Retina (tissue), 1 donor: ENCODE measurements around the gene PLA1A.

Source experiments
- DNase-seq: peaks from one replicate; pipeline ENCODE4 v3.0.0-alpha.2; 2016

Gene PLA1A

GRCh38 chr3:119609301-119609700 is 11.6 kb downstream of the PLA1A start:
- DNase-seq, result no peak

GRCh38 chr3:119611664-119612063 is 14.0 kb downstream of the PLA1A start:
- no peak for DNase-seq

- no peak for DNase-seq
These were observed 15.5 kb downstream of the PLA1A start for GRCh38 chr3:119613201-119613600.

- DNase-seq, result no peak
These were observed 16.2 kb downstream of the PLA1A start for GRCh38 chr3:119613872-119614271.

- no peak for DNase-seq
These were observed 18.4 kb downstream of the PLA1A start for GRCh38 chr3:119616056-119616455.

GRCh38 chr3:119619094-119619493 is 21.4 kb downstream of the PLA1A start:
- DNase-seq, result no peak

- no peak for DNase-seq
These were observed 23.2 kb downstream of the PLA1A start for GRCh38 chr3:119620899-119621298.

- no peak for DNase-seq
These were observed 26.5 kb downstream of the PLA1A start for GRCh38 chr3:119624002-119624720.

GRCh38 chr3:119625451-119626153 is 27.9 kb downstream of the PLA1A start:
- no peak for DNase-seq

- no peak for DNase-seq
These were observed 28.5 kb downstream of the PLA1A start for GRCh38 chr3:119626196-119626595.

- DNase-seq, result no peak
These were observed 29.8 kb downstream of the PLA1A start for GRCh38 chr3:119627461-119627860.

GRCh38 chr3:119628390-119628789 is 30.7 kb downstream of the PLA1A start:
- no peak for DNase-seq

- no peak for DNase-seq
These were observed 31.2 kb downstream of the PLA1A start for GRCh38 chr3:119628816-119629445.

- no peak for DNase-seq
These were observed 32.6 kb downstream of the PLA1A start for GRCh38 chr3:119630128-119630879.

GRCh38 chr3:119630880-119631329 is 33.2 kb downstream of the PLA1A start:
- DNase-seq, result no peak

- DNase-seq, result no peak
These were observed 33.8 kb downstream of the PLA1A start for GRCh38 chr3:119631516-119631915.

GRCh38 chr3:119632216-119632615 is 34.5 kb downstream of the PLA1A start:
- no peak for DNase-seq

- DNase-seq, result no peak
These were observed 35.1 kb downstream of the PLA1A start for GRCh38 chr3:119632829-119633228.

- DNase-seq, result no peak
These were observed 38.0 kb downstream of the PLA1A start for GRCh38 chr3:119635719-119636118.

- DNase-seq, result no peak
These were observed 38.6 kb downstream of the PLA1A start for GRCh38 chr3:119636249-119636648.

GRCh38 chr3:119636891-119637611 is 39.4 kb downstream of the PLA1A start:
- DNase-seq, result no peak

- DNase-seq, result no peak
These were observed 40.2 kb downstream of the PLA1A start for GRCh38 chr3:119637679-119638477.
